CD4-positive, CD25-positive, alpha-beta regulatory T cell (primary cell): ENCODE data around the gene ACTR6. TPM values are rescaled to one million over a fixed set of nuclear protein-coding genes. Genes with fewer than 3 reads are reported as not detected.
"Not testable (repeated sequence)": the region's sequence is repeated elsewhere in the genome, so short reads cannot be mapped to it uniquely, and the experiment has no call there.

Source experiments
- ATAC-seq, 2 donors: fragments of 150-1000 bp; cut with Tn5 transposase; one replicate each; pipeline ENCODE4 v1.10.0; 2021; ENCODE audit warnings: low read depth in 2 of 2, moderate number of reproducible peaks in 2 of 2, moderate library complexity in 1 of 2
- DNase-seq, 3 donors: peaks; one replicate each; pipeline versions ENCODE4 v3.0.0 to v3.0.0-alpha.2; 2012 to 2022; ENCODE audit warnings: mixed read lengths in 1 of 3
- H3K27ac ChIP-seq: one replicate; pipeline ENCODE4 v1.7.0; 2013; ENCODE audit warnings: mild to moderate bottlenecking, low read length; ENCODE audit not compliant: insufficient read depth, poor library complexity, severe bottlenecking
- H3K27me3 ChIP-seq: one replicate; pipeline ENCODE4 v1.7.0; 2013; ENCODE audit warnings: low read length; ENCODE audit not compliant: control insufficient read depth, insufficient read depth
- H3K36me3 ChIP-seq: one replicate; pipeline ENCODE4 v1.7.0; 2013; ENCODE audit warnings: mild to moderate bottlenecking, low read length, moderate library complexity; ENCODE audit not compliant: control insufficient read depth, insufficient read depth
- H3K4me1 ChIP-seq: 2 replicates; pipeline ENCODE4 v1.7.0; 2013; ENCODE audit warnings: mild to moderate bottlenecking, low read length; ENCODE audit not compliant: insufficient read depth, control insufficient read depth, poor library complexity, severe bottlenecking
- H3K4me3 ChIP-seq: one replicate; pipeline ENCODE4 v1.7.0; 2013; ENCODE audit warnings: low read depth, mild to moderate bottlenecking, low read length, moderate library complexity
- H3K9me3 ChIP-seq, 2 experiments: 1 replicate in 1 of 2; 2 replicates in 1 of 2; pipeline ENCODE4 v1.7.0; 2013; ENCODE audit warnings: low read length in 2 of 2, mild to moderate bottlenecking in 1 of 2, moderate library complexity in 1 of 2; ENCODE audit not compliant: control insufficient read depth in 2 of 2
- H3K27ac Mint-ChIP-seq, 3 donors: one replicate each; pipeline ENCODE4 v1.8.0; 2020 to 2022; ENCODE audit warnings: mild to moderate bottlenecking in 3 of 3, mixed read lengths in 3 of 3, moderate library complexity in 2 of 3
- H3K27me3 Mint-ChIP-seq: one replicate; pipeline ENCODE4 v1.8.0; 2022; ENCODE audit warnings: mild to moderate bottlenecking, mixed read lengths
- H3K36me3 Mint-ChIP-seq: one replicate; pipeline ENCODE4 v1.8.0; 2020; ENCODE audit warnings: mixed read lengths
- H3K4me1 Mint-ChIP-seq, 4 donors: one replicate each; pipeline ENCODE4 v1.8.0; 2020 to 2022; ENCODE audit warnings: mixed read lengths in 4 of 4, mild to moderate bottlenecking in 1 of 4
- H3K4me3 Mint-ChIP-seq, 4 donors: one replicate each; pipeline ENCODE4 v1.8.0; 2020 to 2022; ENCODE audit warnings: mild to moderate bottlenecking in 4 of 4, mixed read lengths in 4 of 4, moderate library complexity in 3 of 4
- H3K9me3 Mint-ChIP-seq, 7 donors: one replicate each; pipeline ENCODE4 v1.8.0; 2020 to 2022; ENCODE audit warnings: mixed read lengths in 7 of 7, mild to moderate bottlenecking in 3 of 7, moderate library complexity in 2 of 7
- polyA plus RNA-seq, 4 donors: library from polyadenylated mRNA; unstranded; fragments of 300-500 nt; fragmentation: Illumina TruSeq; gene quantifications; one replicate each; pipeline ENCODE4 v1.2.3, GENCODE V29; 2021
- total RNA-seq: library from RNA; stranded (reverse); gene quantifications from one replicate; pipeline ENCODE4 v1.2.3, GENCODE V29; 2022

The ACTR6 gene
- total and polyA plus RNA-seq, 5 donors from 2014 or later, result 30.6 to 41.9 (median 38.8) TPM

GRCh38 chr12:100229036-100229635 is 28.5 kb downstream of the ACTR6 start:
- no peaks in the 10 kb centered on the region for H3K9me3 ChIP-seq
- ATAC-seq, result no peak
- Mint-ChIP-seq H3K27ac (no peak overlapping the region), H3K9me3 (no peaks in the 10 kb centered on the region), H3K4me1 (peaks cover 0 to 2% (median 0%) of the 10 kb centered on the region in 4 donors), H3K27me3 (peaks cover 4% of the 10 kb centered on the region), H3K36me3 (peaks cover 6% of the 10 kb centered on the region), H3K4me3 (no peak overlapping the region)
- H3K27ac ChIP-seq, result no peak overlapping the region
- peaks cover 14% of the 10 kb centered on the region for H3K36me3 ChIP-seq
- no peaks in the 10 kb centered on the region for H3K4me1 ChIP-seq
- H3K4me3 ChIP-seq, result no peak overlapping the region
- H3K27me3 ChIP-seq, result no peaks in the 10 kb centered on the region
- peak in 1 of 3 donors; percentile 26 for DNase-seq

- H3K36me3 Mint-ChIP-seq, result peaks cover 6% of the 10 kb centered on the region
- Histone ChIP-seq H3K4me1 (no peaks in the 10 kb centered on the region), H3K27me3 (no peaks in the 10 kb centered on the region), H3K27ac (no peak overlapping the region), H3K4me3 (no peak overlapping the region), H3K36me3 (peaks cover 8% of the 10 kb centered on the region), H3K9me3 (no peaks in the 10 kb centered on the region)
- ATAC-seq (no peak), DNase-seq (no peak)
- H3K27me3 Mint-ChIP-seq, result peaks cover 4% of the 10 kb centered on the region
- H3K9me3 Mint-ChIP-seq, result no peaks in the 10 kb centered on the region
- H3K27ac Mint-ChIP-seq, result peak overlapping the region in 1 of 3 donors; percentile 19
- H3K4me3 Mint-ChIP-seq, result no peak overlapping the region
- peaks cover 0 to 2% (median 0%) of the 10 kb centered on the region in 4 donors for H3K4me1 Mint-ChIP-seq
Measured at GRCh38 chr12:100229876-100230275, 29.3 kb downstream of the ACTR6 start.

- DNase-seq, H3K4me3 ChIP-seq, H3K9me3 Mint-ChIP-seq, H3K4me3 Mint-ChIP-seq, ATAC-seq, H3K27me3 ChIP-seq, H3K4me1 ChIP-seq, H3K27ac ChIP-seq, H3K36me3 Mint-ChIP-seq, H3K4me1 Mint-ChIP-seq, H3K27ac Mint-ChIP-seq, H3K36me3 ChIP-seq, H3K9me3 ChIP-seq, H3K27me3 Mint-ChIP-seq: not testable (repeated sequence)
Measured at GRCh38 chr12:100231873-100232272, 31.3 kb downstream of the ACTR6 start.

GRCh38 chr12:100234166-100234565 is 33.6 kb downstream of the ACTR6 start:
- no peak overlapping the region for H3K4me3 Mint-ChIP-seq
- H3K9me3 Mint-ChIP-seq, result no peaks in the 10 kb centered on the region
- ATAC-seq (no peak), DNase-seq (no peak)
- peaks cover 0 to under 1% (median 0%) of the 10 kb centered on the region in 4 donors for H3K4me1 Mint-ChIP-seq
- no peak overlapping the region for H3K27ac ChIP-seq
- H3K4me3 ChIP-seq, result no peak overlapping the region
- no peaks in the 10 kb centered on the region for H3K4me1 ChIP-seq
- no peak overlapping the region for H3K27ac Mint-ChIP-seq
- H3K27me3 ChIP-seq, result no peaks in the 10 kb centered on the region
- no peaks in the 10 kb centered on the region for H3K36me3 Mint-ChIP-seq
- no peaks in the 10 kb centered on the region for H3K9me3 ChIP-seq
- no peaks in the 10 kb centered on the region for H3K36me3 ChIP-seq
- H3K27me3 Mint-ChIP-seq, result peaks cover 4% of the 10 kb centered on the region

DNA sequence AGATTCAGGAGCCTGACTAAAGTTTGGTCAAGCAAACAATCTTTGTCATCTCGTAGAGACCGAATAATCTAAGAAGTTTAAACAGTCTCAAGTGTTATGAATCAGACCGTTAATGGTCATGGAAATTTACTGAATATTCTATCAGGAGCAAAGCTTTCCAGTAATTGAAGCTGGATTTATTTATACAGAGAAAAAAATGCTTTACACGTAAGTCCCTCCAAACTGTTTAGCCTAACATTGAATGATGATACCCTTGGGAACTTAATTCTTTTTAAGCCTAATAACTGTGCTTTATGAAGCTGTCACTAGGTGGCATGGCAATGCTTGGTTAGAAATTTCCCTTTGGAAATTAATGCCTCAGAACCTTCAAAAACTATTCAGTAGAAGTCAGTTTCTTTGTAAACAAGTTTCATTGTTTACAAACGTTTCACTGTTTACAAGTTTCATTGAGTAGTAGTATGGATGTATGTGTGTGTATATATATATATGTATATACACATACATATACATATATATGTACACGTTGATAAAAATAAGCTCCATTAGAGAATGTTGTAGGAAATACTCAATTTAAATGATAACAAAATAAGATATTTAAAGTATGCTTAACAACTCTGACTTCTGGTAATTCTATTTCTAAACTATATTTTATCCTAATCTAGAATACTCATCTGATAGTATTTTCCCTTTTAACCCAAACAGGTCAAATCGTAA is 34.1 kb downstream of the ACTR6 start:
- Mint-ChIP-seq H3K27ac (no peak overlapping the region), H3K9me3 (no peaks in the 10 kb centered on the region), H3K27me3 (peaks cover 4% of the 10 kb centered on the region), H3K4me1 (no peaks in the 10 kb centered on the region), H3K36me3 (no peaks in the 10 kb centered on the region), H3K4me3 (no peak overlapping the region)
- Histone ChIP-seq H3K27me3 (no peaks in the 10 kb centered on the region), H3K4me3 (no peak overlapping the region), H3K4me1 (no peaks in the 10 kb centered on the region), H3K27ac (no peak overlapping the region), H3K36me3 (no peaks in the 10 kb centered on the region), H3K9me3 (no peaks in the 10 kb centered on the region)
- no peak for ATAC-seq
- peak in 2 of 3 donors; percentile 21 to 46 for DNase-seq

DNA sequence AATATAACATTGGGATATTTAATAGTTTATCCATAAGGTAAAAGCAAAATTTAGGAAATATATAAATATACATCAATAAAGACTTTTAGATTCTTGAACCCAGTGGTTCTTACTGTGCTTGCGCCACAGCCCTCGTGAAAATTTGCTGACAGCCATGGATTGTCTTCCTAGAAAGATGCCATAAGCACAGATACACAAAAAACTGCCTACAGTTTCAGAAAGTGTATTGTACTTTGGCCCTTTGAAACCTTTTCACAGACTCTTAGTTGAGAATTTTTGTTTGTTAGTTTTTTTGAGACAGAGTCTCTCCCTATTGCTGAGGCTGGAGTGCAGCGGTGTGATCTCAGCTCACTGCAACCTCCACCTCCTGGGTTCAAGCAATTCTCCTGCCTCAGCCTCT is 38.2 kb downstream of the ACTR6 start:
- no peaks in the 10 kb centered on the region for H3K4me1 Mint-ChIP-seq
- Histone ChIP-seq H3K9me3 (no peaks in the 10 kb centered on the region), H3K4me1 (no peaks in the 10 kb centered on the region), H3K4me3 (no peak overlapping the region), H3K36me3 (no peaks in the 10 kb centered on the region), H3K27ac (no peak overlapping the region), H3K27me3 (no peaks in the 10 kb centered on the region)
- ATAC-seq, result no peak
- DNase-seq, result no peak
- no peaks in the 10 kb centered on the region for H3K36me3 Mint-ChIP-seq
- no peaks in the 10 kb centered on the region for H3K27me3 Mint-ChIP-seq
- H3K4me3 Mint-ChIP-seq, result no peak overlapping the region
- peaks cover 0 to 2% (median 0%) of the 10 kb centered on the region in 7 donors for H3K9me3 Mint-ChIP-seq
- no peak overlapping the region for H3K27ac Mint-ChIP-seq

GRCh38 chr12:100239589-100239988 is 39.0 kb downstream of the ACTR6 start:
- Mint-ChIP-seq H3K27ac (no peak overlapping the region), H3K36me3 (no peaks in the 10 kb centered on the region)
- no peaks in the 10 kb centered on the region for H3K27me3 ChIP-seq

DNA sequence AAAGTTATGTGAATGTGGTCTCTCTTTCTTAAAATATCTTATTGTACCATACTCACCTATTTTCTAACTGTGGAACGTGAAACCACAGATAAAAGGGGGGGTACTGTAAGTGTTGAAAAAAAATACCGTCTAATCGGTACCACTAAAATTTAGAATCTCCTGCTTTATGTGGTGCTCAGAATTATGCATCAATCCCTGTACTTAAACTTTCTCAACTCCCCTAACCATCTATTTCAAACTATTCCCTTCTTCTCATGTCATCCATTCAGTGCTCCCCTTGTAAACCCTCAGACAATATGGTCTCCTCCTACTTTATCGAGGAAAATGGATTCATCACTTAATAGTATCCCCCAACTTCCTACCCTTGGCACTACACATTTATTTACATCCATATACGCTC is 42.5 kb downstream of the ACTR6 start:
- Histone ChIP-seq H3K27ac (no peak overlapping the region), H3K4me1 (no peaks in the 10 kb centered on the region), H3K27me3 (no peaks in the 10 kb centered on the region), H3K36me3 (no peaks in the 10 kb centered on the region), H3K9me3 (no peaks in the 10 kb centered on the region), H3K4me3 (no peak overlapping the region)
- ATAC-seq (no peak), DNase-seq (no peak)
- Mint-ChIP-seq H3K9me3 (peaks cover 0 to 2% (median 0%) of the 10 kb centered on the region in 7 donors), H3K27ac (no peak overlapping the region), H3K27me3 (no peaks in the 10 kb centered on the region), H3K4me1 (peaks cover 0 to 3% (median 0%) of the 10 kb centered on the region in 4 donors), H3K36me3 (no peaks in the 10 kb centered on the region), H3K4me3 (no peak overlapping the region)

More at GRCh38 chr12:100239589-100239988, 39.0 kb downstream of the ACTR6 start:
- H3K9me3 ChIP-seq, result no peaks in the 10 kb centered on the region
- Mint-ChIP-seq H3K4me1 (no peaks in the 10 kb centered on the region), H3K27me3 (no peaks in the 10 kb centered on the region), H3K9me3 (peaks cover 0 to 2% (median 0%) of the 10 kb centered on the region in 7 donors), H3K4me3 (no peak overlapping the region)
- no peak overlapping the region for H3K27ac ChIP-seq
- H3K4me3 ChIP-seq, result no peak overlapping the region
- no peak for DNase-seq
- no peaks in the 10 kb centered on the region for H3K4me1 ChIP-seq
- H3K36me3 ChIP-seq, result no peaks in the 10 kb centered on the region
- no peak for ATAC-seq
